SH-SY5Y (cell line): ENCODE measurements around the gene PRKACB.

ENCODE experiments used
- GATA2 ChIP-seq: IDR thresholded peaks from 2 replicates; pipeline ENCODE4 v1.6.1; 2011; ENCODE audit warnings: mild to moderate bottlenecking, low read depth, low read length
- GATA3 ChIP-seq: IDR thresholded peaks from 2 replicates; pipeline ENCODE4 v1.6.1; 2011; ENCODE audit warnings: low read depth, mild to moderate bottlenecking, low read length, moderate library complexity

- no peak for TF ChIP-seq GATA2
- no peak for TF ChIP-seq GATA3
Observed at GRCh38 chr1:84095308-84095707, 48.8 kb upstream of the PRKACB start.
